DMS153 (cell line): ENCODE data around the gene RAB37.

Experiments
- DNase-seq: peaks from one replicate; lab custom pipeline; 2025; lab: John Stamatoyannopoulos, UW

Gene RAB37

DNA sequence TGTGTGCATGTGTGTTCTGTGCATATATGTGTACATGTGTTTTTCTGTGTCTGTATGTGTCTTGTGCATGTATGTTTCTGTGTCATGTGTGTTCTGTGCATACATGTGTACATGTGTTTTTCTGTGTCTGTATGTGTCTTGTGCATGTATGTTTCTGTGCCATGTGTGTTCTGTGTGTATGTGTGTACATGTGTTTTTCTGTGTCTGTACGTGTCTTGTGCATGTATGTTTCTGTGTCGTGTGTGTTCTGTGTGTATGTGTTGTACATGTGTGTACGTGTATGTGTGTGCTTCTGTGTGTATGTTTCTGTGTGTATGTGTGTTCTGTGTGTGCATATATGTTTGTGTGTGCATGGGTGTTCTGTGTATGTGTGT lies 8.4 kb upstream of the RAB37 start:
- DNase-seq: no peak

DNA sequence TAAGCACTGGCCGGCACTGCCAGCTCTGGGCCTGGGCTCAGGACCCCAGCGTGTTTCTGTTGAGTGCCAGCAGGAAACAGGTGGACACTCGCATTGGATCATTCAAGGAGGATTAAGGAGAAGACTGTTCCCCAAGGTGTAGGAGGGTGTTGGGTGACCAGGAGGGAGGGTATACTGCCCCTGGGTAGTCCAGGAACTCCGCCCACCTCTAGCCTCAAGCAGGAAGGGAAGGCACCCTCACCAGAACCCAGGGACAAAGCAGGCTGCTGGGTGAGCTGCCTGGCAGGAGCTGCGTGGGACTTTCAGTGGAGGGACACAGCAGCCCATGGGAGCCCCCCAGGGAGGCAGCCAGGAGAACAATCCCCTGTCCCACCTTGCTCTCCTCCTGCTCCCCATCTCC lies 7.7 kb upstream of the RAB37 start:
- DNase-seq: no peak

DNA sequence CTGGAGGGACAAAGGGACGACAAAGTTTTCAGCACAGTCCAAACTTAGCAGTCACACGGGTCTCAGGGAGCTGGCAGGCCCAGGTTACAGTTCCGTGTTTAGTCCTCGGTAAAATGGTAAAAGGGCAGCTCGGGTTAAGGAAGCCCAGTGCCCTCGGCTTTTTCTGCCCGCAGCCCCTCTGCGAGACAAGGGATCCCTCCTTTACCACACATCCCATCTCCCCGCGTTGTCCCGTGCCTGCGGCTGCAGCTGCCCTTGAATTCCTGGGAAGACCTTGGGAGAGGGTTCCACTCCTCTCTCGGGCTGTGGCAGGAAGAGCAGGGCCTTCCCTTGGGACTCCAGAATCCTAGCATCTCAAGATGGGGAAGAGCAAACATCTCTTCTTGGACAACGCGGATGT lies 7.2 kb upstream of the RAB37 start:
- DNase-seq: no peak

DNA sequence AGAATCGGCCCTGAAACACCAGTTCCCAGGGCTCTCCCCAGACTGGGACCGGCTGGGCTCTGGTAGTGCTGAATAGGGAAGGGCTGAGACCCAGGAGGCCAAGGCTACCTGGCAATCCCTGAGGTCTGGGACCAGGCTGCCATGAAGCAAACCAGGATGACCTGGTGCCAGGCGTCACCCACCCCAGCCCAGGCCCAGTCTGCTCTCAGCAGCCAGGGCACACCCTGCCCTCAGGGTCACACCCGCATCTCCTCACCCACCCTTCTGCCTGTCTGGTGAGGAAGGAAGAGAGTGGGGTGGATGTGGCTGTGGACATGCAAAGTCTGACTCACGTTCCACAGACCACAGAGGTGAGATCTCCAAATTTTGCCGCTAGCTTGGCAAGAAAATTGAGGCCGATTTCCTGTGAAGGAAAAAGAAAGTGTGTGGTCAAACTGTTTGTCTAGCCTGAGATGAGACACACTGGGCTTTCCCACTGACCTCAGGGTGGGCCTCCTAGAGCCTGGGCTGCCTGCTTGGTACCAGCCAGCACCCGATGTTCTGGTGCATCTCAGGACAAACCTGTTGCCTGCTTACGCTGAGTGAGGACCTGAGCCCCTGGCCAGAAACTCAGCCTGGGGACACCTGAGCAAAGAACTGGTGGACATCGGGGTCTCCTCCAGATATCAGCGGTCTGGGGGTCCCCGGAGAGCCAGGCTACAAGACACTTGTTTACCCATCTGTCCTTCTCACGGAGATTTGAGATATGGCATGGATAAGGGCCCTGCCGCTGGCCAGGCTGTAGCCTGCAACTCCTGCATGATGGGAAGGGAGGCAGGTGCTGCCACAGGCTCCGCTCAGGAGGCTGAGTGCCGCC lies 6.3 kb upstream of the RAB37 start:
- DNase-seq: no peak

DNA sequence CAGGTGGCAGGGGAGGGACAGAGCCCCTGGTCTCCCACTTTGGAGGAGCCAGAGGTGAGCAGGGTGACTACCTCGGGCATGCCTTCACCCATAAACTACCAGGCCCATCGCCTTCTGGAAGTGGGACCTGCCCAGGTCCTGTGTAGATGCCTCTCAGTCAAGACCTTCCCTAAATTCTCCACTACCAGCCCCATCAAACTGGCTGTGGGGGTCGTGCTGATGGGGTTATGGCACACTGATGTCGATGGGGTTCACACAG lies 5.8 kb upstream of the RAB37 start:
- no peak for DNase-seq

DNA sequence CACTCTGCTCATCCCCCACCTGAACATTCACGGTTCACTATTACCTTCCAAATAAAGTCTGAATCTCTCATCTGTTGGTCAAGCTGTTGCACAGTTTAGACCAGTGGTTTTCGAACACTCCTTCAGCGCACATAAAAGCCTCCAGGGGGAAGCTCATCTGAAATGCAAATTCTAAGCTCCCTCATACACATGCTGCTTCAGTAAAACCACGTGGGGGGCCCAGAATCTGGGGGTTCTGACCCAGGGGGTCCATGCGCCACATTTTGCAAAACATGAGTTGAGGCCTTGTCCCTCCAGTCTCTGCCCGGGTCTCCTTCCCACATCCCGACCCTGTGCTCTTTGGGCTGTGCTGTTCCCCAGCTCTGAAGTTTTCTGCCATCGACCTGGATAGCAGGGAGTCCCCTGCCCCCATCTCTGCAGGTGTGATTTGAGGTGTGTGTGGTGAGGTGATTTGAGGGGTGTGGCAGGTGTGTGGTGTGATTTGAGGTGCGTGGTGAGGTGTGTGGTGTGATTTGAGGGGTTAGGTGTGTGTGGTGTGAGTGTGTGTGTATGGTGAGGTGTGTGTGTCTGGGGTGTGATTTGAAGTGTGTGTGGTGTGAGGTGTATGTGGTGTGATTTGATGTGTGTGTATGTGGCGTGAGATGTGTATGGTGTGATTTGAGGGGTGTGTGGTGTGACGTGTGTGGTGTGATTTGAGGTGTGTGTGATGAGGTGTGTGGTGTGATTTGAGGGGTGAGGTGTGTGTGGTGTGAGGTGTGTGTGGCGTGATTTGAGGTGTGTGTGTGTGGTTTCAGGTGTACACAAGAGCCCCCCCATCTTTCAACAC lies 4.8 kb upstream of the RAB37 start:
- DNase-seq: no peak

DNA sequence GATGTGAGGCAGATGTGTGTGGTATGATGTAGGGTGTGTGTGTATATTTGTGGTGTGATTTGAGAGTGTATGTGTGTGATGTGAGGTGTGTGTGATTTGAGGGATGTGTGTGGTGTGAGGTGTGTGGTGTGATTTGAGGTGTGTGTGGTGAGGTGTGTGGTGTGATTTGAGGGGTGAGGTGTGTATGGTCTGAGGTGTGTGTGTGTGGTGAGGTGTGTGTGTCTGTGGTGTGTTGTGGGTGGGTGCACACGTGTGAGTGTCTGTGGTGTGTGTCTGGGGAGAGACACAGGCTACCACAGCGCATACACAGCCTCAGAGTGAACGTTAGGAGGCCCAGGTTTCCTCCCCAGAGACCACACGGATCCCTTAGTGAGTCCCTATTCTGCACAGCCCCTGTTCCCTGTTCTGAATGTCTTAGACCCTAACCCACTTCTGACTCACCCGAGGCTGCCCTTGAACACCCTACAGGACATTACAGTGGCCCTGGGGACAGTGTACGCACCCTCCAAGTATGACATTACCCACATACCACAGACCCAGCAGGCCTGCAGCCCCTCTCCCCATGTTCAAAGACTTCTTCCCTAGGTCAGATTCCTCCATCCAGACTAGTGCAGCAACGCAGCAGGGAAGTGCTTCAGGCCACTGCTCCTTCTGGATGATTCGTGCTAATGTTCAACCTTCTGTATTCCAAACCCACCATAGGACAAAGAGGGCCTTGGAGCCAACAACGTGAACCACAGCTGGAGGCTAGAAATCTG lies 3.5 kb upstream of the RAB37 start:
- no peak for DNase-seq

DNA sequence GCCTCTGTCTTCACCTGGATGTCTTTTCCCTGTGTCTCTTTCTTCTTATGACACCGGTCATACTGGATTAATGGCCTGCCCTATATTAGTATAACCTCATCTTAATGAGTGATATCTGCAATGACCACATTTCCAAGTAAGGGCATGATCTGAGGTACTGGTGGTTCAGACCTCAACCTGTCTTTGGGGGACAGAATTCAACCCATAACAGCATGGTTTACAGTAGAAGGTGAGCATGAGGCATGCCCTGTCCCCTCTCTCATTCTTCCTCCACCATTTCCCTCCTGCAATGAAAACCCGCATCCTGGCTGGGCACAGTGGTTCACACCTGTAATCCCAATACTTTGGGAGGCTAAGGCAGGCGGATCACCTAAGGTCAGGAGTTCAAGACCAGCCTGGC lies 2.8 kb upstream of the RAB37 start:
- no peak for DNase-seq

DNA sequence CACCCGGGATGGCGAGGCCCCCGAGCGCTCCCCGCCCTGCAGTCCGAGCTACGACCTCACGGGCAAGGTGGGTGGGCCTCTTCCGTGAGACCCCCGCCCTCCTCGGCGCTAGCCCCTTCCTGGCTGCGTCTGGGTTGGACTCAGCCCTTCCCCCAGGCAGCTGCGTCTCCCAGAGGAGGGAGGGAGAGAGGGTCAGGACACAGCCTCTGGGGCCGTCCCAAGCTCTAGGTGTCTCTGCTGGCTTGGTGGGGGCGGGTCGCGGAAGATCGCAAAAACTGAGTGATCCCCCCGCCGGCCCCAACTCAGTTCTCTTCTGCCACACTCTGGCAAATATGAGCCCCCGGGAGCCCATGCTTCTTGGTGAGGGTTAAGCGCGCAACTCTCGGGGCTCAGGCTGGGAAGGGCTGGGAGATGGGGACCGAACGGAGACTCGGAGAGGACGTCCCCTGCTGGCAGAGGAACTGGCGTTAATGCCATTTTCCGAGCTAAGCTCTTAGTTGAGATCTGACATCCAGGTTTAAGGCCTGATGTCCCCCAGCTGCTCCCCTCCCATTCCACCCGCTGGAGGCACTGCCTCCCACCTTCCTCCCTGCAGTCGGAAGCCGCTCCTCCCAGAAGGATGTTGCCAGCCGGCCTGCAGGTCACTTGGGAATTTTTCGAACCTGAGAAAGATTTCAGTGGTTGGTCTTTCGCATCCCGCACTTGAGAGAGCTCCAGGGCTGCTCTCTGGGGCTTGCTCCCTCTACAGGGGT lies 419 bp downstream of the RAB37 start:
- no peak for DNase-seq

DNA sequence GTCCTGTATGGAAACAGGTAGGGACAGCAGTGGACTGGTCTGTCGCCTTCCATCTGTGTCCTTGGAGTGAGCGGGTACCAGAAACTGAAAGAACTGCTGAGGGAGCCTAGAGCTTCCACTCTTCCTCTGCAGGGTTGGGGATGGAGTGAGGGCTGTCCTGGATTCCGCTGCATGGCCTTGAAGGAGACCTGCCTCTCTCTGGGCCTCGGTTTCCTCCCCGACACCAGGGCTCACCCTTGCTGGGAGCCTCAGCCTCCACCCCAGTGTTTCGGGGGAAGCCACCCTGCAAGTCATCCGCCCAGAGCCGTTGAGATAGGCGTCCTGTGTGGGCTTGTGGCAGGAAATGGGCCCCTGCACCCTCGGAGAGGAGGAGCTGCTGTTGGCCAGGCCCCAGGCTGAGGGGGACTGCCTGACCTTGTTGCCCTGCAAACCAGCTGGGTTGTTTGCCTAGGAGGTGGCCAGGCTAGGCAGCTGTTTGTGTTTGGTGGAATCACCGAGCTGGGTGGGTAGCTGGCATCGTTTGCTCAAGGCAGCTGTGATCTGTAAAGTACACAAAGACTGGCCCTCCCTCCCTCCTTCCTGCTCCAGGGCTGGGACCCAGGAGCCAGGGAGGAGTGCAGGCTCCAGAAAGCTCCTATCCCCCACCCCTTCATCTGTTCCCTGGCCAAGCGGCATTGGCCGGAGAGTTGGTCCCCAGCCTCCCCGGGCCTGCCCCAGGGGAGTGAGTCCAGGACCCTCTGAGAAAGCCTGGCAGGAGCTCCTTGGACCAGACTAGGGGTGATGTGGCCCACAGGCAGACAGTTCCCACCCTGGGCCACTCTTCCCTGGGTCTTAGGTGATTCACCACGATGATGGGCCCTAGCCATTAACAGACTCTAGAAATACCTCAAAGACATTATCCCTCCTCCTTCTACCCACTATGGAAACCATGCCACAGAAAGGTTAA lies 1.3 kb downstream of the RAB37 start:
- peak; percentile 11 for DNase-seq

DNA sequence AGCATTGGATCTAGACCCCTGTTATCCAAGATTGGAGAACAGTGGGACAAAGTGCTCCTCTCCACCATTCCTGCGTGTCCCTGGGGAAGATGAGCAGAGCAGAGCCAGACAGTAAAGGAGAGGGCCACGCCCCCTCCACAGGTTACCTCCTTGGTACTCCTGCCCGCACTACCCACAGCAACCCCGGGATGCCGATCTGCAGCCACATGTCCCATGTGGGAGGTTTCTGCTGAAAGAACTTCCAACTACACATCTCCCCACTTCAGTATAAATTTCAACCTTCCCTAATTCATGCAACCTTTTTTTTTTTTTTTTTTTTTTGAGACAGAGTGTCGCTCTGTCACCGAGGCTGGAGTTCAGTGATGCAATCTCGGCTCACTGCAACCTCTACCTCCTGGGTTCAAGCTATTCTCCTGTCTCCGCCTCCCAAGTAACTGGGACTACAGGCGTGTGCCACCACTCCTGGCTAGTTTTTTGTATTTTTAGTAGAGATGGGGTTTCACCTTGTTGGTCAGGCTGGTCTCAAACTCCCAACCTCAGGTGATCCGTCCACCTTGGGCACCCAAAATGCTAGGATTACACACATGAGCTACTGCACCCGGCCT lies 2.3 kb downstream of the RAB37 start:
- DNase-seq: no peak

DNA sequence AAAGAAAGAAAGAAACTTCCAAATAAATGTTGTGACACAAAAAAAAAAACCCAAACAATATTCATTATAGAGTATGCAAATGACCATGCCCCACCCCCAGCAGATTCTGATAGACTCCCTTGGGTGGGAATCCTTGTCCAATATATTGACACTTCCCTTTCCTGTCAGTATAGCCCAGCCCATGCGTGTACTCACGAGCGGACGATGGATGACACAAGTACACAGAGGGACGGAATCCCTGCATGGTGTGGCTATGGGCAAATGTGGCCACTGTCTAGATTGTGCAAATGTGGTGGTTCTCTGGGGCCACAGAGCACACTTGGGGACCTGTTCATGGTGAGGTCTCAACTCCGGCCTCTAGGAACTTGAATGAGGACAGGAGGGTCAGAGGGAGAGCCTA lies 3.1 kb downstream of the RAB37 start:
- DNase-seq: no peak

DNA sequence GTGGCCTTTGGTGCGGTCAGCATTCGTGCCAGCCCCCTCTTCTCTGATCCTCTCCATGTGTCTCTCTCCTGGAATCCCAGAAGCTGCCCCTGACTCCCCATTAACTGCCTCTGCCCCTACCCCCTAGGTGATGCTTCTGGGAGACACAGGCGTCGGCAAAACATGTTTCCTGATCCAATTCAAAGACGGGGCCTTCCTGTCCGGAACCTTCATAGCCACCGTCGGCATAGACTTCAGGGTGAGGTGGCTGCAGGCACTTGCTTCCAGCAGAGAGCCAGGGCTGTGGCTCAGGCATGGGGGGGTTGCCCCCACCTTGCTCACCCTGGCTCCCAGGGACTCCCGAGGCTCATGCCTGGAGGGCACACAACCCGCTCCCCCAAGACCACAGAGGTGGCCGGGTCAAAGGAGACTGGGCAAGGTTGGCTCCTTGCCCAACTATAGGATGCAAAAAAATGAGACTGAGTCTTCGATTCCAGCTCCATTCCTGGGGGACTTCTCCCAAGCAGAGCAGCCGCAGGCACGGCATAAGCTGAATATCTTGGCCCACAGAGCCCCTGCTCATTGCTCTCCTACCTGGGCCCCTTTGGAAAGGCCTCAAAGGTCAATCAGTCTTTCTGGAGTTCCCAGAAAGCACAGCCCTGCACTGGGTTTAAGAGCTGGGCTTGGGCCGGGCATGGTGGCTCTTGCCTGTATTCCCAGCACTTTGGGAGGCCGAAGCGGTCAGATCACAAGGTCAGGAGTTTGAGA lies 3.8 kb downstream of the RAB37 start:
- DNase-seq: no peak

DNA sequence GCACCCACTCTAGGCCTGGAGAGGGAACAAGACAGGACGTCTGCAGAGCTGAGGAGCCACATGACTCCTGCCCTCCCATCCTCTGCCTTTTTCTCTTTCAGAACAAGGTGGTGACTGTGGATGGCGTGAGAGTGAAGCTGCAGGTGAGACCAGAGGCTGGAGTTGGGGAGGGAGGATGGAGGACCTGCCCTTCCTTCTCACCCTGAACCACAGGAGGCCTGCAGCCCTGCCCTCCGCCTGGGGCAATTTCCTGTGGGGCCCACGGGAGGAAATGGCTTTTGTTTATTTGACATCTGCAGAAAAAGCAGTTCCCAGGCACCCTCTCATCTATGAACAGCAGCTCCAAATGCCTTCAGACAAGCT lies 5.1 kb downstream of the RAB37 start:
- DNase-seq: peak; percentile 30

DNA sequence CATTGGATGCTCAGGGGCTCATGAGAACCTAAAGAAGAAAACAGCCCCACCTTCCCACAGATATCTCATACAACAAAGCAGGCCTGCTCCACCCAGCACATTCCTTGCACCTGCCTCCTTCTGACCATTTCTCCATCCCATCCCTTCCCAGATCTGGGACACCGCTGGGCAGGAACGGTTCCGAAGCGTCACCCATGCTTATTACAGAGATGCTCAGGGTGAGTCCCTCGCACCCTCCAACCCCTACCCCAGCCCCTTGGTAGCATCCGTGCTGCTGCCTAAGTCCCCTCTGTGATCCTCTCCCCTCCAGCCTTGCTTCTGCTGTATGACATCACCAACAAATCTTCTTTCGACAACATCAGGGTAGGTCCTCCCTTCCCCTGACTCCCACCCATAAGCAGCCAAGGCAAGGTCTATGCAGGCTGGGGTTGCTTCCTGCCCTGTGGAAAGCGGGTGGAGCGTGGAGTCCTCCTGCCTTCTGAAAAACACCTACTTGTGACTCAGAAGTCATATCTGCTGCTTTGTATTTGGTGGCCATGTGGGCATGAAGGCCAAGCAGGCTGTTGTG lies 6.0 kb downstream of the RAB37 start:
- no peak for DNase-seq

DNA sequence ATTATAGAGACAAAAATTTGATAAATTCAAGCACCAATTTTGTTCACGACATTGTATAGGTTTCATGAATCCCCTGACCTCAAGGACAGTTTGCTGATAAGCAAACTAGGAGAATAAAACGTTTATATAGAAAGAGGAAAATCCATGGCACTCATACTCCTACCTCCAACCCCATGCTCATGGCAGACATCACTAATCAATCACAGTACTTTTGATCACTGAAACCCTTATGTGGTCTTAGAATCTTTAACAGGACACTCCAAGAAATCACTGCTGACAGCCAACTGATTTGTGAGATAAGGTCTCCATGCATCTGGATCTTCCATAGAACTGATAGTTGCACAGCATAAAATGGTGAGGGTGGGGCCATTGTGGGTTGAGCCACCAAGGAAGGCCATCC lies 6.7 kb downstream of the RAB37 start:
- DNase-seq: no peak

DNA sequence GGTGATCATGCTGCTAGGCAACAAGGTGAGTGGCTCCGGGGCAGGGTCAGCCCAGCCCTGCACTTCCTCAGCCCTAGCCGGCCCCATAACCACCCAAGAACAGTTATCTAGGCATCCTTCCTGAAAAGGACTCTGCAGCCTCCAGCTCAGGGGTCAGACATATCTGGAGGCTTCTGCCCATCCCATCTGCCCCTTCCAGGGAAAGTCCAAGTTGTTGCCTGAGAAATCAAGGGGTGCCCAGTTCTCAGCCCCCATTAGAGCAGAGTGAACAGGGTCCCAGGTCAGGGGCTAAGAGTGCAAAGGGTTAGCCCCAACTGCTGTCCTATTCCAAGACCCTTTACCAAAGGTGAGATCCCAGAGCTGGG lies 7.3 kb downstream of the RAB37 start:
- DNase-seq: no peak

DNA sequence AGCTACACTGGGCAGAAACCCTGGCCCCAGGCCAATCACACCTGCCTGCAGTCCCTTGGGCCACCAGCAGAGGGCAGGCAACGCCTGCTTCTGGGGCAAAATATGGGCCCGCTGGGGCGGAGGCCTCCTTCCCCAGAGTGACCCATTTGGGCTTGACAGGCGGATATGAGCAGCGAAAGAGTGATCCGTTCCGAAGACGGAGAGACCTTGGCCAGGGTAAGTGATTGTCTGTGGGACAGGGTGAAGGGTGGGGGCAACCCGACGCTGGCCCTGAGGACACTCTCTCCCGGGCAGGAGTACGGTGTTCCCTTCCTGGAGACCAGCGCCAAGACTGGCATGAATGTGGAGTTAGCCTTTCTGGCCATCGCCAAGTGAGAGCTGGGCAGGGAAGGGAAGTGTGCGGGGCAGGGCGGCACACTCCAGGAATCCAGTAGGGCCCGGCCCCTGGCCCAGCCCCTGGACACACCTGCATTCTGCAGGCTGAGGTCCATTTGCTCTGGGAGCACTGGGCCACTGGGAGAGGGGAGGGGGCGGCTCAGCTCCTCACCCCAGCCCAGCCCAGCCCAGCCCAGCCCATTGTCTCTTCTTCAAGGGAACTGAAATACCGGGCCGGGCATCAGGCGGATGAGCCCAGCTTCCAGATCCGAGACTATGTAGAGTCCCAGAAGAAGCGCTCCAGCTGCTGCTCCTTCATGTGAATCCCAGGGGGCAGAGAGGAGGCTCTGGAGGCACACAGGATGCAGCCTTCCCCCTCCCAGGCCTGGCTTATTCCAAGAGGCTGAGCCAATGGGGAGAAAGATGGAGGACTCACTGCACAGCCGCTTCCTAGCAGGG lies 7.9 kb downstream of the RAB37 start:
- peak; percentile 62 for DNase-seq
